DND-41 (cell line): ENCODE results near the gene FARP1.

Experiments used
- ATAC-seq: fragments of 200-7000 bp; cut with Tn5 transposase; 3 replicates; pipeline ENCODE4 v1.9.1; 2021; ENCODE audit warnings: low read depth; ENCODE audit not compliant: insufficient read depth
- DNase-seq: peaks from one replicate; pipeline ENCODE4 v3.0.0-alpha.2; 2020
- H2AFZ ChIP-seq: 2 replicates; pipeline ENCODE4 v1.6.0; 2012; ENCODE audit warnings: low read depth, low read length
- H3K27ac ChIP-seq: 2 replicates; pipeline ENCODE4 v1.5.1; 2012; ENCODE audit warnings: low read length, inconsistent platforms
- H3K27me3 ChIP-seq: fragments of 200-600 bp; sonication (generic); 2 replicates; pipeline ENCODE4 v1.6.0; 2012; ENCODE audit warnings: low read length, mild to moderate bottlenecking, inconsistent platforms; ENCODE audit not compliant: insufficient read depth, poor library complexity
- H3K36me3 ChIP-seq: 2 replicates; pipeline ENCODE4 v1.5.1; 2012; ENCODE audit warnings: low read length, inconsistent platforms; ENCODE audit not compliant: insufficient read depth
- H3K4me1 ChIP-seq: 2 replicates; pipeline ENCODE4 v1.5.1; 2012; ENCODE audit warnings: mild to moderate bottlenecking, low read length; ENCODE audit not compliant: insufficient read depth
- H3K4me2 ChIP-seq: 2 replicates; pipeline ENCODE4 v1.6.0; 2012; ENCODE audit warnings: mild to moderate bottlenecking, moderate library complexity, low read length, inconsistent platforms; ENCODE audit not compliant: insufficient read depth
- H3K4me3 ChIP-seq, 2 experiments: fragments of 200-600 bp in 1 of 2; shearing (Covaris generic) in 1 of 2; 2 replicates each; pipeline ENCODE4 v1.5.1; 2012 to 2016; ENCODE audit warnings: inconsistent platforms in 2 of 2, low read length in 2 of 2, mild to moderate bottlenecking in 2 of 2, low read depth in 1 of 2, moderate library complexity in 1 of 2
- H3K79me2 ChIP-seq: 2 replicates; pipeline ENCODE4 v1.6.0; 2012; ENCODE audit warnings: low read length, inconsistent platforms; ENCODE audit not compliant: insufficient read depth
- H3K9ac ChIP-seq: 2 replicates; pipeline ENCODE4 v1.6.0; 2012; ENCODE audit warnings: low read depth, mild to moderate bottlenecking, inconsistent platforms, low read length, moderate library complexity
- H3K9me3 ChIP-seq: 2 replicates; pipeline ENCODE4 v1.5.1; 2012; ENCODE audit warnings: low read length, moderate library complexity, mild to moderate bottlenecking, inconsistent platforms; ENCODE audit not compliant: insufficient read depth, severe bottlenecking
- H4K20me1 ChIP-seq: 2 replicates; pipeline ENCODE4 v1.6.0; 2012; ENCODE audit warnings: low read length; ENCODE audit not compliant: insufficient read depth
- CTCF ChIP-seq: IDR thresholded peaks from 2 replicates; pipeline ENCODE4 v1.5.1; 2012; ENCODE audit warnings: borderline replicate concordance, low read length, moderate library complexity, mild to moderate bottlenecking; ENCODE audit not compliant: poor library complexity, severe bottlenecking; ENCODE audit errors: extremely low read depth
- EZH2 ChIP-seq: IDR thresholded peaks from 3 replicates; pipeline ENCODE4 v1.6.1; 2012; ENCODE audit warnings: borderline replicate concordance, low read depth, mild to moderate bottlenecking, moderate library complexity, low read length, inconsistent platforms; ENCODE audit not compliant: severe bottlenecking

The FARP1 gene

GRCh38 chr13:98370261-98370660 is 227.4 kb downstream of the FARP1 start:
- ATAC-seq (no peak), DNase-seq (no peak)
- TF ChIP-seq EZH2 (no peak), CTCF (no peak)
- H3K36me3 ChIP-seq, result no peaks in the 10 kb centered on the region
- H3K4me1 ChIP-seq, result no peaks in the 10 kb centered on the region
- H4K20me1 ChIP-seq, result no peaks in the 10 kb centered on the region
- H3K27ac ChIP-seq, result no peak overlapping the region
- no peak overlapping the region for H3K4me3 ChIP-seq
- no peak overlapping the region for H3K9ac ChIP-seq
- no peaks in the 10 kb centered on the region for H3K79me2 ChIP-seq
- no peaks in the 10 kb centered on the region for H3K9me3 ChIP-seq
- H3K4me2 ChIP-seq, result no peak overlapping the region
- H2AFZ ChIP-seq, result no peak overlapping the region
- H3K27me3 ChIP-seq, result peaks cover 3% of the 10 kb centered on the region

- TF ChIP-seq CTCF (no peak), EZH2 (no peak)
- Histone ChIP-seq H3K79me2 (no peaks in the 10 kb centered on the region), H3K4me2 (no peak overlapping the region), H3K9me3 (no peaks in the 10 kb centered on the region), H3K27ac (no peak overlapping the region), H4K20me1 (no peaks in the 10 kb centered on the region), H3K4me3 (no peak overlapping the region), H3K4me1 (no peaks in the 10 kb centered on the region), H2AFZ (no peak overlapping the region), H3K36me3 (no peaks in the 10 kb centered on the region), H3K27me3 (peaks cover 3% of the 10 kb centered on the region), H3K9ac (no peak overlapping the region)
- ATAC-seq, result no peak
- no peak for DNase-seq
Observed at GRCh38 chr13:98370806-98371515, 228.1 kb downstream of the FARP1 start.

DNA sequence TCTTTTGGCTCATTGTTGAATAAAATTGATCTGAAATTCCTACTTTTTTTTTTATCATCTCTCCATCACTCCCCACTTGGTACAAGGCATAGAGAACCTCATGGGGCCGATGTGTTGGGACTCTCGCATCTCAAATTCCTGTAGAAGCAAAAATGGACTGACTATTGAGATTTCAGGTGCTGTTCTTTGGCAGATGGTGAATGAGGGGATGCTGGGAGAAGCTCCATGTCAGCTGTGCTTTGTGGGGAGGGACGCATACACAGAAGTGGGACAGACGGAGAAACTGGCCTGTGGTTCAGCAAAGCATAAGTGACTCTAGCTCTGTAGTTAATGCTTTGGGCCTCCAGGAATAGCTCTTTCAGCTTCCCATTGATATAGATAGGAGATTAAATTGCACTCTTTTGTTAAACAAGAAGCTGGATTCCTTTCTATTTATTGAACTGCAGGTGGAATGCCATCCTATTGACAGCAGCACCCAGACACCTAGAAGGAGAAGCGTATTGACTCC is 228.7 kb downstream of the FARP1 start:
- no peaks in the 10 kb centered on the region for H3K9me3 ChIP-seq

More for the DNA sequence above, 228.7 kb downstream of the FARP1 start:
- H3K4me1 ChIP-seq, result no peaks in the 10 kb centered on the region
- no peak overlapping the region for H3K4me2 ChIP-seq
- no peak for TF ChIP-seq CTCF
- TF ChIP-seq EZH2, result no peak
- H2AFZ ChIP-seq, result no peak overlapping the region
- no peaks in the 10 kb centered on the region for H3K79me2 ChIP-seq
- H3K4me3 ChIP-seq, result no peak overlapping the region
- H4K20me1 ChIP-seq, result no peaks in the 10 kb centered on the region
- H3K27me3 ChIP-seq, result peaks cover 3% of the 10 kb centered on the region
- DNase-seq, result no peak
- H3K27ac ChIP-seq, result no peak overlapping the region
- no peak overlapping the region for H3K9ac ChIP-seq
- ATAC-seq, result no peak
- H3K36me3 ChIP-seq, result no peaks in the 10 kb centered on the region
